Endodermal cell (in vitro differentiated cells): Measurements from ENCODE around the gene TOB1. TPM values are rescaled to one million over a fixed set of nuclear protein-coding genes. Genes with fewer than 3 reads are reported as not detected.

Source experiments
- DNase-seq: peaks from one replicate; pipeline ENCODE4 v3.0.0-alpha.2; 2017
- H3K27ac ChIP-seq: 2 replicates; pipeline ENCODE4 v1.5.1; 2013; ENCODE audit warnings: mild to moderate bottlenecking, low read depth, low read length, moderate library complexity
- H3K27me3 ChIP-seq: 2 replicates; pipeline ENCODE4 v1.6.1; 2013; ENCODE audit warnings: mild to moderate bottlenecking, low read length, moderate library complexity; ENCODE audit not compliant: insufficient read depth, control insufficient read depth, poor library complexity, severe bottlenecking
- H3K36me3 ChIP-seq: 2 replicates; pipeline ENCODE4 v1.7.0; 2013; ENCODE audit warnings: mild to moderate bottlenecking, low read length, moderate library complexity; ENCODE audit not compliant: control insufficient read depth, insufficient read depth
- H3K4me1 ChIP-seq: one replicate; pipeline ENCODE4 v1.7.0; 2013; ENCODE audit warnings: low read length; ENCODE audit not compliant: control insufficient read depth, insufficient read depth
- H3K4me3 ChIP-seq: 2 replicates; pipeline ENCODE4 v1.5.1; 2013; ENCODE audit warnings: mild to moderate bottlenecking, low read length, moderate library complexity
- H3K9ac ChIP-seq: 2 replicates; pipeline ENCODE4 v1.6.1; 2013; ENCODE audit warnings: mild to moderate bottlenecking, low read length, moderate library complexity; ENCODE audit not compliant: poor library complexity, severe bottlenecking; ENCODE audit errors: extremely low read depth
- H3K9me3 ChIP-seq: 2 replicates; pipeline ENCODE4 v1.6.1; 2013; ENCODE audit warnings: mild to moderate bottlenecking, low read length, moderate library complexity; ENCODE audit not compliant: control insufficient read depth
- H3K27ac Mint-ChIP-seq: 2 replicates; pipeline ENCODE4 v1.8.0; 2020; ENCODE audit warnings: mixed read lengths
- H3K27me3 Mint-ChIP-seq: 2 replicates; pipeline ENCODE4 v1.8.0; 2021; ENCODE audit warnings: mild to moderate bottlenecking, mixed read lengths; ENCODE audit not compliant: insufficient read depth
- H3K36me3 Mint-ChIP-seq: 2 replicates; pipeline ENCODE4 v1.8.0; 2020; ENCODE audit warnings: low read depth, mixed read lengths
- H3K4me1 Mint-ChIP-seq: 2 replicates; pipeline ENCODE4 v1.8.0; 2020; ENCODE audit warnings: mixed read lengths
- H3K4me3 Mint-ChIP-seq: 2 replicates; pipeline ENCODE4 v1.8.0; 2020; ENCODE audit warnings: mild to moderate bottlenecking, moderate library complexity, mixed read lengths
- H3K9me3 Mint-ChIP-seq: 2 replicates; pipeline ENCODE4 v1.8.0; 2020; ENCODE audit warnings: mild to moderate bottlenecking, mixed read lengths
- WGBS, 2 experiments: methylation state at CpG; one replicate each; pipeline versions ENCODE4 v1.1.5 to v1.1.7; 2013; ENCODE audit warnings: missing lambda C conversion rate in 2 of 2, mixed read lengths in 1 of 2; ENCODE audit not compliant: insufficient coverage in 1 of 2, insufficient read length in 1 of 2; 5-methylcytosine and 5-hydroxymethylcytosine counted together
- total RNA-seq, 2 donors: library from RNA; stranded (reverse); fragmentation: NEBNext Ultra II Directional in 1 of 2; extraction: Animal tissue kit (Norgen Biotek cat#: 25700) in 1 of 2; gene quantifications; 2 replicates in 1 of 2; 3 replicates in 1 of 2; pipeline ENCODE4 v1.2.1, GENCODE V29; 2021
- TF ChIP-seq, protein P1 (sequence below): fragments of 200-600 bp; sonication (generic); conservative IDR thresholded peaks from 2 replicates; pipeline ENCODE4 v1.5.0; 2021; ENCODE audit warnings: antibody characterized with exemption, mild to moderate bottlenecking

TOB1 gene
- total RNA-seq, 2 donors from 2014 or later = 35.5 to 36.3 TPM

DNA sequence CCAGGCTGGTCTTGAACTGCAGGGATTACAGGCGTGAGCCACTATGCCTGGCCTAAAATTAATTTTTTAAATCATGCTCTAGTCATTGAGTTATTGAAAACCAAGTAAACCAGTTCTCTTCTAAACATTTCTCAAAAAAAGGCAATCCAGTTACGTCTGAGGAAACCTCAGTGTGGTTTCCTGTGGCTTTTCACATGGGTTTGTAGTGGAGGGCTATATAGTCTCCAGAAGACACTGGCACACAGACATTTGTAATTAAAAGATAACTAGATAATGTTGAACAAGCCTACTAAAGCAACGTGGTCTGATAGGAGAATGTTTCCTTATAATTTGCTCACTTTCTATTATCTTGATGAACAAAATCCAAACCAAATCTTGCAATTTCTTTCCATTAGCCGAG, 5.2 kb upstream of the TOB1 start:
- no peak overlapping the region for H3K27ac ChIP-seq
- WGBS, 2 experiments = 92 to 100% methylated on average over 2 to 3 of the region's 4 CpGs
- TF ChIP-seq, protein P1, sequence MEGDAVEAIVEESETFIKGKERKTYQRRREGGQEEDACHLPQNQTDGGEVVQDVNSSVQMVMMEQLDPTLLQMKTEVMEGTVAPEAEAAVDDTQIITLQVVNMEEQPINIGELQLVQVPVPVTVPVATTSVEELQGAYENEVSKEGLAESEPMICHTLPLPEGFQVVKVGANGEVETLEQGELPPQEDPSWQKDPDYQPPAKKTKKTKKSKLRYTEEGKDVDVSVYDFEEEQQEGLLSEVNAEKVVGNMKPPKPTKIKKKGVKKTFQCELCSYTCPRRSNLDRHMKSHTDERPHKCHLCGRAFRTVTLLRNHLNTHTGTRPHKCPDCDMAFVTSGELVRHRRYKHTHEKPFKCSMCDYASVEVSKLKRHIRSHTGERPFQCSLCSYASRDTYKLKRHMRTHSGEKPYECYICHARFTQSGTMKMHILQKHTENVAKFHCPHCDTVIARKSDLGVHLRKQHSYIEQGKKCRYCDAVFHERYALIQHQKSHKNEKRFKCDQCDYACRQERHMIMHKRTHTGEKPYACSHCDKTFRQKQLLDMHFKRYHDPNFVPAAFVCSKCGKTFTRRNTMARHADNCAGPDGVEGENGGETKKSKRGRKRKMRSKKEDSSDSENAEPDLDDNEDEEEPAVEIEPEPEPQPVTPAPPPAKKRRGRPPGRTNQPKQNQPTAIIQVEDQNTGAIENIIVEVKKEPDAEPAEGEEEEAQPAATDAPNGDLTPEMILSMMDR = no peak
- Mint-ChIP-seq H3K4me3 (no peak overlapping the region), H3K4me1 (peaks cover 10% of the 10 kb centered on the region), H3K27ac (no peak overlapping the region), H3K36me3 (no peaks in the 10 kb centered on the region), H3K27me3 (no peaks in the 10 kb centered on the region), H3K9me3 (no peaks in the 10 kb centered on the region)
- DNase-seq = no peak
- H3K9me3 ChIP-seq = no peaks in the 10 kb centered on the region
- H3K9ac ChIP-seq = no peak overlapping the region
- H3K27me3 ChIP-seq = no peaks in the 10 kb centered on the region
- no peak overlapping the region for H3K4me3 ChIP-seq
- H3K36me3 ChIP-seq = no peaks in the 10 kb centered on the region
- H3K4me1 ChIP-seq = no peaks in the 10 kb centered on the region

DNA sequence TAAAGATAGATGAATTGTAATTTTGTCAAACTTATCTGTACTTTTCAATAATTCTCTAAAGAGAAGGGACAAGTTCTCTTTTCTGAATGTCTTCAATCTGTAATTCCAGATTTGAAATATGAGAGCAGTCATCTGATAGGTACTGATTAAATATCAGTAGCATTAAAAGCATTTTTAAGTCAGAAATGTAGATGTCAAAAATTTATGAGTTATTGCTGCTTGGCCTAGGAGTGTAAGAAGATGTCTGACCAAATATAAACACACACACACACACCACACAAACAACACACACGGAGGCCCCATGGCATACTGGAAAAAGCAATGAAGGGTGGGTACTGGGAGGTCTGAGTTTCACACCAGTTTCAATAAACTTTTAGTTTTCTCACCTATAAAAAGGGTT, 2.4 kb upstream of the TOB1 start:
- no peaks in the 10 kb centered on the region for H3K9me3 ChIP-seq
- peak overlapping the region; percentile 94 for H3K4me3 Mint-ChIP-seq
- peaks cover 14% of the 10 kb centered on the region for H3K4me1 Mint-ChIP-seq
- TF ChIP-seq, protein P1 = no peak
- H3K9me3 Mint-ChIP-seq = no peaks in the 10 kb centered on the region
- H3K27ac ChIP-seq = no peak overlapping the region
- H3K4me3 ChIP-seq = peak overlapping the region; percentile 99
- H3K9ac ChIP-seq = peak overlapping the region; percentile 97
- H3K36me3 ChIP-seq = peaks cover 4% of the 10 kb centered on the region
- WGBS, 2 experiments = 100% methylated on average over 1 of the region's 1 CpG; no CpG with 5 or more reads in 1 of the 2 experiments
- DNase-seq = no peak
- no peak overlapping the region for H3K27ac Mint-ChIP-seq
- H3K36me3 Mint-ChIP-seq = peaks cover 2% of the 10 kb centered on the region
- H3K27me3 ChIP-seq = no peaks in the 10 kb centered on the region
- no peaks in the 10 kb centered on the region for H3K4me1 ChIP-seq
- no peaks in the 10 kb centered on the region for H3K27me3 Mint-ChIP-seq

DNA sequence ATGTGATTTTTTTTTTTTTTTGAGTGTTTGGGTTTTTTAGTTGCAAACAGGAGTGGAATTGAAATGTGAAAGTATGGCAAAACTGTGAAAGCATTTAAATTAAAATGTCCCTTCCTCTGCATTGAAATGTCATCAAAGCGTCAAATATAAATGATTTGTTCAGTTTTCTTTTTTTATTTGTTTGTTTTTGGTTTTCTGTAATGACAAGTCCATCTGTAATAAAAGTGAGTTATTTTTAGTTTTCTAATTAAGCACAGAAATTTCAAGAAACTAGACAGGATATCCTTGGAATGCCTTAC, 1.9 kb upstream of the TOB1 start:
- no CpG with 5 or more reads among the region's 1 CpG for WGBS, 2 experiments
- Mint-ChIP-seq H3K27me3 (no peaks in the 10 kb centered on the region), H3K9me3 (no peaks in the 10 kb centered on the region), H3K27ac (peak overlapping the region; percentile 99), H3K4me1 (peaks cover 18% of the 10 kb centered on the region), H3K36me3 (peaks cover 5% of the 10 kb centered on the region), H3K4me3 (peak overlapping the region; percentile 94)
- Histone ChIP-seq H3K27ac (peak overlapping the region; percentile 94), H3K9me3 (no peaks in the 10 kb centered on the region), H3K27me3 (no peaks in the 10 kb centered on the region), H3K4me3 (peak overlapping the region; percentile 99), H3K36me3 (peaks cover 9% of the 10 kb centered on the region), H3K9ac (peak overlapping the region; percentile 97), H3K4me1 (no peaks in the 10 kb centered on the region)
- DNase-seq = no peak
- TF ChIP-seq, protein P1 = no peak
